Ascending aorta (tissue), 2 donors: Measurements from ENCODE around the gene PREP. TPM values are rescaled to one million over a fixed set of nuclear protein-coding genes. Genes with fewer than 3 reads are reported as not detected.

Experiments used
- DNase-seq, 2 donors: peaks; one replicate each; pipeline ENCODE4 v3.0.0-alpha.2; 2019; ENCODE audit warnings: low spot score in 2 of 2
- H3K27ac ChIP-seq, 2 donors: fragments of 200-600 bp; sonication (generic); one replicate each; pipeline ENCODE4 v1.5.1; 2016 to 2017; ENCODE audit warnings: mild to moderate bottlenecking in 1 of 2
- H3K27me3 ChIP-seq: fragments of 200-600 bp; sonication (generic); one replicate; pipeline ENCODE4 v1.5.1; 2017
- H3K36me3 ChIP-seq, 2 donors: fragments of 200-600 bp; sonication (generic); one replicate each; pipeline ENCODE4 v1.5.1; 2016
- H3K4me1 ChIP-seq, 2 donors: fragments of 200-600 bp; sonication (generic); one replicate each; pipeline ENCODE4 v1.5.1; 2016 to 2017; ENCODE audit warnings: mild to moderate bottlenecking in 1 of 2
- H3K4me3 ChIP-seq, 2 donors: fragments of 200-600 bp; sonication (generic); one replicate each; pipeline ENCODE4 v1.5.1; 2016 to 2017; ENCODE audit warnings: mild to moderate bottlenecking in 1 of 2
- H3K9me3 ChIP-seq, 2 donors: fragments of 200-600 bp; sonication (generic); one replicate each; pipeline ENCODE4 v1.5.1; 2016
- intact Hi-C: fragments of 100-400 bp; cut with DNase I; formaldehyde crosslinking; loops from one replicate; pipeline ENCODE4 v1.15.1; 2023
- total RNA-seq: library from RNA; depleted of rRNA; stranded (reverse); fragments of >200 nt; gene quantifications from one replicate; pipeline ENCODE4 v1.1.0, GENCODE V29; 2016
- TF ChIP-seq, protein P1 (sequence below), 3 experiments: fragments of 200-600 bp in 2 of 3; fragments of 450-650 bp in 1 of 3; sonication (generic) in 2 of 3; IDR thresholded peaks; one replicate each; pipeline ENCODE4 v1.5.1; 2016 to 2019; ENCODE audit warnings: antibody characterized with exemption in 3 of 3, mild to moderate bottlenecking in 1 of 3, moderate library complexity in 1 of 3

PREP gene
- total RNA-seq, 1 donor from 2014 or later, result 5.1 TPM

DNA sequence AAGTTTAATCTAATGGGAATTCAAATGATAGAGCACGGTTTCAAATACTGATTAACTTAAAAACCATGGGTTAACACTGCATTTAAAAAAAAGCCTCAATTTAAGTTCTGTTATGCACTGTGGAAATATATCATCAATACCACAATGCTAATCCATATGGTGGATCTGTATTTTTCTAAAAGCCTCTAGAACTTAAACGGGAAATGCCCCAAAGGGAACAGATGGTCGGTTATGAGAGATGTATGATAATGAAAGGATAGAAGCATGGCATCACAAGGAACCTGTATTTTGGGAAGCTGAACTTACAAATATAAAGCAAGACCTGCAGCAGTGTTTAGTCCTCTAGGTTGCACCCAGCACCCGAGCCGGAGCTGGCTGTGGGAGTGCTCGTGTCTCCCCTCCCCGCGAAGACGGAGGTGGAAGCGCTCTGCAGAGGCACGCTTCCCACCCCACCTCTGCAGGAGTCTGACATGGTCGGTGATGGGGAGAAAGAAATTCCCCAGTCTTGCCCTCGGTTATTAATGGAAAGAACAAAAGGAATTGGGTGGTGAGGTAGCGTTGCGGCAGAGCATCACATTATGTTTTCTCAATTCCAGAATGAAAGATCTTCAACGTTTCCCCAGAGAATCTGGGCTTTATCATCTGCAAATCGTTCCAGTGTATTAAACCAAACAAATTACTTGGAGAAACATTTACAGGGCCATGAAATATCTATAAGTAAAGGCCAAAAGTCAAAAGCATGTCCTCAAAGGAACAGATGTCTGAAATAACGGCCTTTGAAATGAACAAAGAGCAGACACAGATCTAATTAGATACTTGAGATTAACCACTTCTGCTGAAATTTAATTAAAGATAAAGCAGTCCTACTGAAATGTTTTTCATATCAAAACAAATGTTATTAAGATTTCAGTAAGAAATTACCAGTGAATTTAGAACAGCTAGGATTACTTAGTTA, 120.0 kb downstream of the PREP start:
- H3K4me3 ChIP-seq, result no peak overlapping the region
- no peaks in the 10 kb centered on the region for H3K9me3 ChIP-seq
- H3K27ac ChIP-seq, result no peak overlapping the region
- DNase-seq, result no peak
- no peaks in the 10 kb centered on the region for H3K27me3 ChIP-seq
- no peaks in the 10 kb centered on the region for H3K4me1 ChIP-seq
- peaks cover 13 to 47% of the 10 kb centered on the region in 2 donors for H3K36me3 ChIP-seq
- TF ChIP-seq, protein P1, sequence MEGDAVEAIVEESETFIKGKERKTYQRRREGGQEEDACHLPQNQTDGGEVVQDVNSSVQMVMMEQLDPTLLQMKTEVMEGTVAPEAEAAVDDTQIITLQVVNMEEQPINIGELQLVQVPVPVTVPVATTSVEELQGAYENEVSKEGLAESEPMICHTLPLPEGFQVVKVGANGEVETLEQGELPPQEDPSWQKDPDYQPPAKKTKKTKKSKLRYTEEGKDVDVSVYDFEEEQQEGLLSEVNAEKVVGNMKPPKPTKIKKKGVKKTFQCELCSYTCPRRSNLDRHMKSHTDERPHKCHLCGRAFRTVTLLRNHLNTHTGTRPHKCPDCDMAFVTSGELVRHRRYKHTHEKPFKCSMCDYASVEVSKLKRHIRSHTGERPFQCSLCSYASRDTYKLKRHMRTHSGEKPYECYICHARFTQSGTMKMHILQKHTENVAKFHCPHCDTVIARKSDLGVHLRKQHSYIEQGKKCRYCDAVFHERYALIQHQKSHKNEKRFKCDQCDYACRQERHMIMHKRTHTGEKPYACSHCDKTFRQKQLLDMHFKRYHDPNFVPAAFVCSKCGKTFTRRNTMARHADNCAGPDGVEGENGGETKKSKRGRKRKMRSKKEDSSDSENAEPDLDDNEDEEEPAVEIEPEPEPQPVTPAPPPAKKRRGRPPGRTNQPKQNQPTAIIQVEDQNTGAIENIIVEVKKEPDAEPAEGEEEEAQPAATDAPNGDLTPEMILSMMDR (IDR thresholded peaks at IDR 0.05), result no peak
- intact Hi-C loops, result no loop called here

GRCh38 chr6:105280033-105280432, 122.8 kb downstream of the PREP start:
- intact Hi-C loops, result no loop called here
- H3K27me3 ChIP-seq, result no peaks in the 10 kb centered on the region
- H3K27ac ChIP-seq, result no peak overlapping the region
- H3K9me3 ChIP-seq, result no peaks in the 10 kb centered on the region
- TF ChIP-seq, protein P1 (IDR thresholded peaks at IDR 0.05), result no peak
- H3K4me3 ChIP-seq, result no peak overlapping the region
- H3K4me1 ChIP-seq, result no peaks in the 10 kb centered on the region
- peaks cover 28 to 70% of the 10 kb centered on the region in 2 donors for H3K36me3 ChIP-seq
- DNase-seq, result no peak

- Histone ChIP-seq H3K9me3 (no peaks in the 10 kb centered on the region), H3K27me3 (no peaks in the 10 kb centered on the region), H3K4me3 (no peak overlapping the region), H3K36me3 (peaks cover 28 to 71% of the 10 kb centered on the region in 2 donors), H3K4me1 (no peaks in the 10 kb centered on the region), H3K27ac (no peak overlapping the region)
- TF ChIP-seq, protein P1 (IDR thresholded peaks at IDR 0.05), result no peak
- intact Hi-C loops, result no loop called here
- DNase-seq, result no peak
These were observed 123.4 kb downstream of the PREP start for GRCh38 chr6:105279463-105279862.

DNA sequence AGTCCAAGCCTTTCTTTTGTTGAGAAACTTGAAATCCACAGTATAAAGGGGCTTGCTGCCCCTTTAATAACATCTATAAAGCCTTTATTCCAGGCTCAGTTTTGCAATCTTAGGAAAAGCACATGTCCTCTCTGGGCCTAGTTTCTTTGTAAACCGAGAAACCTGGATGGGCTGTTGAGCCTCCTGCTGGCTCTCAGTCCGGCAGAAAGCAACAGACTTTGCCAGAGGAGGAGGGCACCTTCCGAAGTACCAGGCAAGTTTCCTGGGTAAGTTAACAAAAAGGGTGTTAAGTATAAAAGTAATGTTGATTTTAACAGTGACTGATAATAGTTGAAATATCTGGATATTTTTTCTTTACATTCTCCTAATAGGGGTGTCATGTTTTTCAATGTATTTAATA, 124.1 kb downstream of the PREP start:
- peaks cover 28 to 64% of the 10 kb centered on the region in 2 donors for H3K36me3 ChIP-seq
- no peaks in the 10 kb centered on the region for H3K9me3 ChIP-seq
- no peak overlapping the region for H3K27ac ChIP-seq

GRCh38 chr6:105278035-105278434, 124.8 kb downstream of the PREP start:
- Histone ChIP-seq H3K27me3 (no peaks in the 10 kb centered on the region), H3K27ac (no peak overlapping the region), H3K36me3 (peaks cover 28 to 62% of the 10 kb centered on the region in 2 donors), H3K4me3 (no peak overlapping the region), H3K4me1 (no peaks in the 10 kb centered on the region), H3K9me3 (no peaks in the 10 kb centered on the region)
- no peak for DNase-seq
- intact Hi-C loops, result no loop called here
- TF ChIP-seq, protein P1 (IDR thresholded peaks at IDR 0.05), result no peak

More for the DNA sequence above, 124.1 kb downstream of the PREP start:
- TF ChIP-seq, protein P1 (IDR thresholded peaks at IDR 0.05), result no peak
- no peaks in the 10 kb centered on the region for H3K4me1 ChIP-seq
- no peak for DNase-seq
- H3K27me3 ChIP-seq, result no peaks in the 10 kb centered on the region
- no peak overlapping the region for H3K4me3 ChIP-seq
- intact Hi-C loops, result no loop called here
